Measurements from ENCODE around the gene METRNL. TPM values are rescaled to one million over a fixed set of nuclear protein-coding genes. Genes with fewer than 3 reads are reported as not detected.
A peak's percentile ranks its signal among the peaks of the same experiment; 100 is the strongest.

Gene METRNL
- total RNA-seq, 2 experiments from 2014 or later: 16.9 to 23.3 TPM

GRCh38 chr17:83077939-83078338 lies 1.5 kb upstream of the METRNL start:
- Histone ChIP-seq H3K27ac (ENCODE audit: low read depth, low read length, poor library complexity, severe bottlenecking) (no peak overlapping the region), H3K4me1 (ENCODE audit: insufficient read depth, low read length, poor library complexity, severe bottlenecking) (peaks cover 31% of the 10 kb centered on the region), H4K20me1 (ENCODE audit: insufficient read depth, low read length) (no peaks in the 10 kb centered on the region), H3K36me3 (ENCODE audit: insufficient read depth, low read length) (no peaks in the 10 kb centered on the region), H3K4me2 (ENCODE audit: low read length) (0 out of 2 replicates have a peak overlapping the region, but pooled peaks have one; percentile 81), H2AFZ (ENCODE audit: low read length) (no peak overlapping the region), H3K9me2 (ENCODE audit: insufficient read depth, low read length) (no peaks in the 10 kb centered on the region), H3K9me3 (ENCODE audit: low read length) (no peaks in the 10 kb centered on the region), H3K79me2 (ENCODE audit: insufficient read depth, low read depth, low read length) (no peaks in the 10 kb centered on the region), H3K4me3 (ENCODE audit: low read depth, low read length, poor library complexity, severe bottlenecking) (no peak overlapping the region)
- intact Hi-C loops (cut with micrococcal nuclease; ENCODE audit: unreplicated experiment): loop anchor here (2.0 kb wide), 1 partner anchor 295 kb away; no protein-coding TSS in a partner anchor
- DNase-seq (ENCODE audit: low spot score): no peak
- POLR2A ChIA-PET: no interaction called here
- TF ChIP-seq CTCF (conservative IDR thresholded peaks at IDR 0.05; ENCODE audit: low read length) (no peak), EZH2phosphoT487 (IDR thresholded peaks at IDR 0.05; ENCODE audit: borderline replicate concordance, low read depth, low read length) (no peak)
- CTCF ChIA-PET (ENCODE audit: unreplicated experiment): no interaction called here
- BruUV-seq (replicated peaks): no TSS peak

GRCh38 chr17:83078378-83079351 lies 744 bp upstream of the METRNL start:
- TF ChIP-seq EZH2phosphoT487 (IDR thresholded peaks at IDR 0.05; ENCODE audit: borderline replicate concordance, low read depth, low read length): 0 out of 2 replicates have a peak, but pooled peaks have one; percentile 42
- TF ChIP-seq CTCF (conservative IDR thresholded peaks at IDR 0.05; ENCODE audit: low read length): no peak
- Histone ChIP-seq H3K4me2 (ENCODE audit: low read length) (peak overlapping the region; percentile 81), H3K4me1 (ENCODE audit: insufficient read depth, low read length, poor library complexity, severe bottlenecking) (peaks cover 34% of the 10 kb centered on the region), H2AFZ (ENCODE audit: low read length) (peak overlapping the region; percentile 42), H3K27ac (ENCODE audit: low read depth, low read length, poor library complexity, severe bottlenecking) (no peak overlapping the region), H3K4me3 (ENCODE audit: low read depth, low read length, poor library complexity, severe bottlenecking) (peak overlapping the region; percentile 66), H3K9me3 (ENCODE audit: low read length) (no peaks in the 10 kb centered on the region), H3K36me3 (ENCODE audit: insufficient read depth, low read length) (no peaks in the 10 kb centered on the region), H4K20me1 (ENCODE audit: insufficient read depth, low read length) (no peaks in the 10 kb centered on the region), H3K79me2 (ENCODE audit: insufficient read depth, low read depth, low read length) (no peaks in the 10 kb centered on the region), H3K9me2 (ENCODE audit: insufficient read depth, low read length) (no peaks in the 10 kb centered on the region)
- ChIA-PET POLR2A (no interaction called here), CTCF (ENCODE audit: unreplicated experiment) (no interaction called here)
- DNase-seq (ENCODE audit: low spot score): no peak
- intact Hi-C loops (cut with micrococcal nuclease; ENCODE audit: unreplicated experiment): no loop called here
- no TSS peak for BruUV-seq (replicated peaks)

All from OCI-LY7 (cell line).